Right kidney (tissue), 9 donors: ENCODE results near the gene LYPD8.
"Not testable (repeated sequence)": the region's sequence is repeated elsewhere in the genome, so short reads cannot be mapped to it uniquely, and the experiment has no call there.

Source experiments
- DNase-seq: peaks from one replicate; pipeline ENCODE4 v3.0.0-alpha.2; 2016
- long read RNA-seq, 8 donors: transcript quantifications; one replicate each; lab custom pipeline, GENCODE V29; 2026

LYPD8 gene, protein sequence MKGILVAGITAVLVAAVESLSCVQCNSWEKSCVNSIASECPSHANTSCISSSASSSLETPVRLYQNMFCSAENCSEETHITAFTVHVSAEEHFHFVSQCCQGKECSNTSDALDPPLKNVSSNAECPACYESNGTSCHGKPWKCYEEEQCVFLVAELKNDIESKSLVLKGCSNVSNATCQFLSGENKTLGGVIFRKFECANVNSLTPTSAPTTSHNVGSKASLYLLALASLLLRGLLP
- long read RNA-seq, donor 1 = 0 reads
- long read RNA-seq, donor 2, partial matches to known transcripts = 28 of 28 reads
- long read RNA-seq, donor 2, other reads (novel, unspliced or antisense) = 0 of 28 reads
- long read RNA-seq, donor 3 = 0 reads
- long read RNA-seq, donor 4, partial matches to known transcripts = 10 of 10 reads
- long read RNA-seq, donor 4, other reads (novel, unspliced or antisense) = 0 of 10 reads
- long read RNA-seq, donor 5 = 0 reads
- long read RNA-seq, donor 6, partial matches to known transcripts = 7 of 7 reads
- long read RNA-seq, donor 6, other reads (novel, unspliced or antisense) = 0 of 7 reads
- long read RNA-seq, donor 7 = 0 reads
- long read RNA-seq, donor 8, partial matches to known transcripts = 60 of 60 reads
- long read RNA-seq, donor 8, other reads (novel, unspliced or antisense) = 0 of 60 reads

DNA sequence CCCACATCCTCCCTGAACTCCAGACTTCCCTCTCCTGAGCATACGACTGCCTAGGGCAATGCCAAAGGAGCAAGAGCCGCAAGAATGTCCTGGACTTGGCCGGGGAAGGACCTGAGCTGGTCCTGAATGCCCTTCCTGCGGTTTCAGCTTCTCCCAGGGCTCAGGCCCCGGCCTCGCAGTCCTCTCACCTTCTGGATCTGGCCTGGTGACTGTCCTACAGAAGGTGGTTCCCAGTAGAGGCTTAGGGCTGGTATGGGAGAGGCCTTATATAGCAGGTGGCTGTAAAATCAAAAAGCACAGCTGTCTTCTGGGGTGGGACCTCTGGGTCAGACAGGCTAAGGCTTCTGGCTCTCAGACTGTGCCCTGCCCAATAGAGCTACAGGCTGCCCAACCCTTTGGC, at the start of gene LYPD8:
Gene LYPD8, minus strand, starts transcription at position 243 of the 400 bp plus-strand sequence. CDS start 4,678 bp downstream, outside the sequence.
- no peak for DNase-seq

DNA sequence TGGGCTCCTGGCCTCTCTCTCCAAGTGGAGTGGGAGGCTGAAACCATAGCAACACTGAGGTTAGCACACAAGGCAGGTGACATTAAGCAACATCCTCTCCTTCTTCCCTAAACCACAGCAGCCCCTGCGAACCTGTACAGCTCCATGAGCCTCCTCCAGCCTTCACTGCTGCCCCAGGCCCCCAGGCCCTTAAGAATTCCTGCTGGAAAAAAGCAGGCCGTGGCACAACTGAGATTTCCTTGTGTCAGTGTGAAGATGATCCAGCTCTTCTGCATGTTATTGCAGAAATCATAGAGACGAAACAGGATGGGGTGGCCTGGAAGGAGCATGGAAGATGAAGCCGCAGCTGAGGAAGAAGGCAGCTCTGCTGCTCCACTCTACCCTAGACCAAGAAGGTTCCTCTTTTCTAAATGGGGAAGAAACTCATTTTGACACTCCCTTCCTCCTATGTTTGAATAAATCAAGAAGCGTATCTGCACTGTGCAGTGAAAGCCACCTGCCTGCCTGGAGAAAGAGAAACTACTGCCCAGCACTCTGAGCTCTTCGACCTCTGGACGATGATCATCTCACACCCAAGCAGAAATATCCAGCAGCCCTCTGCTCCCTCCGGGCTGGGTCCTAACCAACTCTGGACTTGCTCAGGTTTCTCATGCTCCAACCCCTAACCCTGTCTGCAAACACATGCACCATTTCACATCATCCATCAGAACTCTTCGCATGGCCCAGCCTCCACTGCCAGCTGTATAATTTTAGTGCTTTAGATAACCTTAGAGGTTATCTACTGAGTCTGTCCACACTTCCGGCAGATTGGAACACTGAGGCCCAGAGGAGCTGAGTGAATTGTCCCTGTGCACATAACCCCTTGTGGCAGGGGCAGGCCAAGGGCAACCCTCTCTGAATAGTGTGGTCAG, 49.5 kb upstream of the LYPD8 start:
- no peak for DNase-seq

DNA sequence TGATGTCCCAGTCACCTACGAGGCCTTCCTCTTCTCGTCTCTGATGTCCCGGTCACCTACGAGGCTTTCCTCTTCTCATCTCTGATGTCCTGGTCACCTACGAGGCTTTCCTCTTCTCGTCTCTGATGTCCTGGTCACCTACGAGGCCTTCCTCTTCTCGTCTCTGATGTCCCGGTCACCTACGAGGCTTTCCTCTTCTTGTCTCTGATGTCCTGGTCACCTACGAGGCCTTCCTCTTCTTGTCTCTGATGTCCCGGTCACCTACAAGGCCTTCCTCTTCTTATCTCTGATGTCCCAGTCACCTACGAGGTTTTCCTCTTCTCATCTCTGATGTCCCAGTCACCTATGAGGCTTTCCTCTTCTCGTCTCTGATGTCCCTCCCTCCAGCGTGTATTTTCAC, 47.9 kb upstream of the LYPD8 start:
- not testable (repeated sequence) for DNase-seq

DNA sequence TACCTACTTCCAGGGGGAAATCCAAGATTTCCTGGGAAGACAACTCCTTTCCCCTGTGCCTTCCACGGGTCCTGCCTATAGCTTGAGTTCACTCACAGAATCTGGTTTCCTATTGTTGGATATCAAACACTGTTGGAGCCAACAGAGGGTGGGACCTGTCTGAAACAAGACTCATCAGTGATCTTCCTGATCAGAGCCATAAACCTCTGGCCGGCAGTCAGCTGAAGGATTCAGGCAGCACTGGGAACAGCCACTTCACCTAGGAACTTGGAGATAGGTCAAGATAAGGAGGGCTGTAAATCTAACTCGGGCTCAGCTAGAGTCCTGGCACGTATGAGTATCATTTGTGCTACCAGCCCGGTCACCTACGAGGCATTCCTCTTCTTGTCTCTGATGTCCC, 46.9 kb upstream of the LYPD8 start:
- no peak for DNase-seq

DNA sequence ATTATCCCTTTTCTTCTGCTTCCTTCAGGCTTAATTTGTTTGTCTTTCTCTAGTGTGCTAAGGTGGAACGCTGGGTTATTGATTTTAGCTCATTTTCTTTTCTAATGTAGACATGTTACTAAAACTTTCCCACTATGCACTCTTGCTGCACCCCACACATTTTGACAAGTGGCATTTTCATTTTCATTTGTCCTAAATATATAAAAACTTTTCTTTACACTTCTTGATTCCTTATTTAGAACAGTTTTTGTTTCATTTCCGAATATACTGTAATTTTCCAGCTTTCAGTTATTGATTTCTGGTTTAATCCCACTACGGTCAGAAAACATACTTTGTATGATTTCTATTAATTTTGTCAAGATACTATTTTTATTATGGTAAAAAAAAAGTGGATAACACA, 44.9 kb upstream of the LYPD8 start:
- no peak for DNase-seq

DNA sequence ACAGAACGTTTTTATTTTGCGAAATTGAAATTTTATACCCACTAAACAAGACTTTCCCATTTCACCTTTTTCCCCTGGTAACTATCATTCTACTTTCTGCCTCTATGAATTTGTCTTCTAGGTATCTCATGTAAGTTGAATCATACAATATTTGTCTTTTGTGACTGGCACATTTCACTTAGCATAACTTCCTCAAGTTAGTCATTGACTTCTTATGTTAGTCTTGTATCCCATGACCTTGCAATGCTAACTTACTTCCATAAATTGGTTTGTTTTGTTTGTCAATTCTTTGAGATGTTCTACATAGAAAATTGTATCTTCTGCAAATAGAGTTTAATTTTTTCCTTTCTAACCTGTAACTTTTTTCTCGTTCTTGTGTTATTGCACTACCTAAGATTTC, 43.2 kb upstream of the LYPD8 start:
- no peak for DNase-seq

DNA sequence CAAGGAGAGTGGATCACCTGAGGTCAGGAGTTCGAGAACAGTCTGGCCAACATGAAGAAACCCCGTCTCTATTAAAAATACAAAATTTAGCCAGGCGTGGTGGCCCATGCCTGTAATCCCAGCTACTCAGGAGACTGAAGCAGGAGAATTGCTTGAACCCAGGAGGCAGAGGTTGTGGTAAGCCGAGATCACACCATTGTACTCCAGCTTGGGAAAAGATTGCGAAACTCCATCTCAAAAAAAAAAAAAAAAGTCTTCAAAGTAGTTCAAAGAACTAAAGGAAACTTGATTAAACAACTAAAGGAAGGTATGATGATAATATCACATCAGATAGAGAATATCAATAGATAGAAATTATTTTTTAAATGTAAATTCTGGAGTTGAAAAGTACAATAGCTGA, 39.1 kb upstream of the LYPD8 start:
- DNase-seq = not testable (repeated sequence)

DNA sequence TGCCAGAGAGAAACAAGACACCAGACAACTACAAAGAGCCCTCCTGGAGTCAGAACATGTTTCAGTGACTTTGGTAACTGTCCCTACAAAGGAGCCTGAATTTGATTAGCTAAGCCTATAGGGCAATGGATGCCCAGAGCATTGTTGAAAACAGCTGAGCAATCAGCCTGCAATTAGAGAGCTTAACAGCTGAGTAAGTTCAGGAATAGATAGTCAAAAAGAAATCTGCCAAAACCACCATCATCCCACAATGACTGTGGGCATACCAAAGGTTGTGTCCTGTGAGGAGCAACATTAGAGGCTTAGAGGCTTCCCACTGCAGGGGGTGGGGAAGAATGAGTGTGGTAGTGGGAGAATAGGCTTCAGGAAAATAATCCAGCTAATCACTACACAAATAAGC, 38.0 kb upstream of the LYPD8 start:
- no peak for DNase-seq

DNA sequence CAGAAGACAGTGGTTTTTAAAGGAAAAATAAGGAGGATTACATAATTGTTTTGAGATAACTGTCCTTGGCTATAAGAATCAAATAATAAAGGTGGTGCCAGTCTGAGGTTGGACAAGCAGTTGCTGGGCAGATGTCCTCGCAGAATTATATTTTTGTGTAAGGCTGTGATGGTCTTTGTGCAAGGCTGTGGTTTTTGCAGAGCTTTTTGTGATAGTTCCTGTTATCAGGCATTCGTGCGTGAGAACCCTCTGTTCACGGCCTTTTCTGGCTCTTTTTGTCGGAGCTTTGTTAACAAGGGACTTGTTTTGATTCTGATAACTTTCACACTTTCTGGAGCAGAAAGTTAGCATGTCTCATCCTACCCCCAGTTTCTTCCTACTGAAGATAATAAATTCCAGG, 36.8 kb upstream of the LYPD8 start:
- DNase-seq = no peak

DNA sequence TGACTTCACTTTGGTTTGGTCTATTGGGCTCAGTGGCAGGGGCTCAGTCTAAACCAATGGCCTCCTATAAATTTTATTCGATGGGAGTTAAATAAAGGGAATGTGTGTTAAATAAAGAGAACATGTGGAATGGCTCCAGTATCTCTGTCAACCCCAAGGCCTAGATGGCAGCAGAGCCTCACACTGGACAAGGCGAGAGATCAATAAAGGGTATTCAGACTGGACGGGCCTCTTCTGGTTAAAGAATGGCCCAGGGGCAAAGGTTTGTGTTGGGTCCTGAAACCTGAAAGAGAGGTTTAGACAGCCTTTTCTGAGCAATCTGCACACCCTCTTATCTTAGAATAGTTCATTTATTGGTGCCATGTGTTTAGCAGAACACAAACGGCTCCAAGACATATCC, 35.5 kb upstream of the LYPD8 start:
- no peak for DNase-seq

DNA sequence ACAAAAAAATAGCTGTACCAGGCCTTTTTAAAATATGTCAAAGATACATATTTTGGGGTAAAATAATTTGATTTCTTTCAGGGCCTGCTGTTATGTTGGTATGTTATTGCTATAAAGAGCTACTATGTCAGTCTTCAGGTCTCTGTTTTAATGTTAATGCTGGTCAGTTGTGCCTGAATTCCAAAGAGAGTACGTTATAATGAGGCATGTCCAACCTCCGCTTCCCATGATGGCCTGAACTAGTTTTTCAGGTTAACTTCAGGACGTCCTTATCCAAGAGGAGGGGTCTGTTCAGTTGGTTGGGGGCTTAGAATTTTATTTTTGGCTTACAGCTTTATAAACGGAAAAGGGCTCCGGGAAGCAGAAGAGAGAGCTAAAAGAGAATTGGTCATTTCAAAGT, 34.9 kb upstream of the LYPD8 start:
- no peak for DNase-seq

DNA sequence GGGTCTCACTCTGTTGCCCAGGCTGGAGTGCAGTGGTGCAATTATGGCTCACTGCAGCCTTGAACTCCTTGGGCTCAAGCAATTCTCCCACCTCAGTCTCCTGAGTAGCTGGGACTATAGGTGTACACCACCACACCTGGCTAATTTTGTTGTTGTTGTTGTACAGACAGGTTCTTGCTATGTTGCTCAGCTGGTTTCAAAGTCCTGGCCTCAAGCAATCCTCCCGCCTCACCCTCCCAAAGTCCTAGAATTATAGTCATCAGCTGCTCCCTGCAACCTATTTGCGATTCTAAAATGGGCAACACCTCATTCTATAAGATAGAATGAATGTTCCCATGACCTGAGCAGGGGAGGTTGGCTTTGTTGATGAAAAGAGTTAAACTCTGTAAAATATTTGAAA, 33.8 kb upstream of the LYPD8 start:
- not testable (repeated sequence) for DNase-seq

DNA sequence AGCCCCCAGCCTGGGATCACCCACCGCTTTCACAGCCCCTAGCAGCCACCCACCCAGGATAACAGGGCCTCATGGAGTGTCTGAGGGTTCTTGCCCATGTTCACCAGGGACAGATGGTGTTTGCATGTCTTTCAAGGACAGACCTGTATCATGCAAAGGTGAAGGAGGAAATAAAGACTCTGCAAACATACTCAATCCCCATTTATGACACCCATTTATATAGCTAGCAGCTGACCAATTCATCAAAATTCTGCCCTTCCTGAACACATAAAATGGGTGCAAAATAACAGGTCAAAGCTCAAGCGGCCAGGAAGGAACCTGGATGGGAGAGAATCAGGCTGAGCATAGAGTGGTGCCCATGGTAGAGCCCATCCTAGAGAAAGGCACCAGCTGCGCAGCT, 32.8 kb upstream of the LYPD8 start:
- no peak for DNase-seq

DNA sequence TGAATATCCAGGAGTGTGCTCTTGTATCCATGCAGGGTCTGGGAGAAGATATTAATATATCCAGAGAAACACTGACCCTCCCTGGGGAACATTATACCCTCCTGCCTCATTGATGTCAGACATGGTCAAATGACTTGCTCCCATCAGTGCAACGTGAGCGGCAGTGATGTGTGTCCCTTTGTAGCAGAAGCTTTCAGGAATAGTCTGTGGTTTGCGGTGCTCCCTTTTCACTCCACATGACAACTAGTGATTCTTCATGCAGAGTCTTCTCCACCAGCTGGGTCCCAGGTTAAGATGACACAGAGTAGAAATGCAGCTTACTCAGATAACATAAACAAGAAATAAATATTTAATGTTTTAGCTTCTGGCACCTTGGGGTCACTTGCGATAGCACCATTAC, 31.9 kb upstream of the LYPD8 start:
- no peak for DNase-seq

DNA sequence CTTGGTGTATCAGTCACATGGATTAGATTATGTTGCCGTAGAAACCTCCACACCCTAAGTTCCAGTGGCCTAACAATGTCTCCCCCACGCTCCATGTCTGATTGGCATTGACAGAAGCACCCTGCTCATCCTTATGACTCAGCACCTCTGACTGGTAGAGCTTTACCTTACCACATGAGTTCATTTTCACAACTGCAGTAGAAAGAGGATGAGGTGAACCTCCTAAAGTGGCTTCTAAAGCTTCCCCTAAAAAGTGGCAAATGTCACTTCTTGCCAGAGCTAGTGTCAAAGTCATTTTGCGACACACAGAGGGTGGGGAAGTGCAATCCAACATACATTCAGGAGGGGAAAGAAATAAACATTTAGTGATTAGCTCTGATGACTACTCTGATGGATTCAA, 30.6 kb upstream of the LYPD8 start:
- DNase-seq = no peak

DNA sequence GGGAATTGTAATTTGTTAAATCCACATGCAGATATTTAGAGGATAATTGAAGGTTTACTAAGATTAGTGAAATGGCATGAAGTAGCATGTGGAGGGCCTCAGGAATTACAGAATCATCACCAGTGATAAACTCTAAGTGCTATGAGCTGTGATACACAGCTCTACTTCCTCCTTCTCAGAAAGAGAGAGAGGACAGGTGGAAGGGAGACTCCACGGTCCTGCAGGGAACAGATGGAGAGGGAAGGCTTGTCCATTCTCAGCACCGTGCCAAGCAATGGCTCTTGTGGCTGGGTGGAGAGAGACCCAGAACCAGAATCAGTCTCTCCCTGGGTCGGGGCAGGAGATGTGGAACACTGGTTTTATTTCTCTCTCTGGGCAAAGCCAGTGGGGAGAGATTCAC, 27.8 kb upstream of the LYPD8 start:
- DNase-seq = no peak

DNA sequence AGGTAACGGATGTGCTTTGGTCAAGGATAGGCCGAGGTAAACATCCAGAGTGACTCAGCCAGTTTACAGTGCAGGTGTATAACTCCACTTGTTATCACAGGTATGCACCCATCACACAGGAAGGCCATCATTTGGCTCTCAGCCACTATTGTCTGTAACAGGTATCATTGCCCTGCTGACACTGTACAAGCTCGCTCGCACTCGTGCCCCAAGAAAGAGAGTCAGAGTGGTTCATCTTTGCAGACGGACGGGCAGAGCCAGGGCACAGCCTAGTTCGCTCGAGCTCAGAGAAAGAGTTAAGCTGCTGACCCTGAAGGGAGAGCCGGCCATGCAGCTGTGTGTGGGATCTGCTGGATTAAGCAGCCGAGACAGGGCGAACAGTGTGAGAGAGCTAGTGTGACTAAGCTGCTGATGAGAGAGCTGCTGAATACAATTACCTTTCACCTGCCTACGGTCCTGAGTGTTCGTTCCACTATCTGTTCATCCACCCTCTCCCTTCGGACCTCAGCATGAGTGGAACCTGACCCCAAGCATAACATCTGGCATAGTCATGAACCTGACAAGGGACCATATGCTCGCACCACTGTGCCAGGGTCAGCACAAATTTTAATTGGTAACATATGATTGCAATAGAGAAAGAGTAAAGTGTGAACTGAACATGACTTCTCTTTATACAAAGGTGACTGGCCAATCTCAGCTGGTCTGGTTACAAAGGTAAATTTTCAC, 27.0 kb upstream of the LYPD8 start:
- DNase-seq = no peak

DNA sequence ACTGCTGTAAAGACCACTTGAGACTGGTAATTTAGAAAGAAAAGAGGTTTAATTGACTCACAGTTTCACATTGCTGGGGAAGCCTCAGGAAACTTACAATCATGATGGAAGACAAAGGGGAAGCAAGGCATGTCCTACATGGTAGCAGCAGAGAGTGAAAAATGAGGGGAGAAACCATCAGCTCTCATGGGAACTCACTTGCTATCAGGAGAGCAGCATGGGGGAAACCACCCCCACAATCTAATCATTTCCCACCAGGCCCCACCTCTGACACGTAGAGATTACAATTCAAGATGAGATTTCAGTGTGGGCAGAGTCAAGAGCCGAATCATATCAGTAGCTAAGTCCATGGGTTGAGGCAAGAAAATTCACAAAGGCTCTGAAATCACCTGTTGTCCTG, 23.8 kb upstream of the LYPD8 start:
- no peak for DNase-seq

DNA sequence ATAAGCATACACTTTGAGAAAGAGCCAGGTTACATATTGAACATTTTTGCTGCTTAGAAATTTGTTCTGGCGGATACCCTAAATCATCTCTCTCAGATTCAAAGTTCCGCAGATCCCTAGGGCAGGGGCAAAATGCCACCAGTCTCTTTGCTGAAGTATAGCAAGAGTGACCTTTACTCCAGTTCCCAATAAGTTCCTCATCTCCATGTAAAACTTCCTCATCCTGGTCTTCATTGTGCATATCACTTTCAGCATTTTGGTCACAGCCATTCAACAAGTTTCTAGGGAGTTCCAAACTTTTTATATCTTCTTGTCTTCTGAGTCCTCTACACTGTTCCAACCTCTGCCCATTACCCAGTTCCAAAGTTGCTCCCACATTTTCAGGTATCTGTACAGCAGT, 23.3 kb upstream of the LYPD8 start:
- DNase-seq = no peak

DNA sequence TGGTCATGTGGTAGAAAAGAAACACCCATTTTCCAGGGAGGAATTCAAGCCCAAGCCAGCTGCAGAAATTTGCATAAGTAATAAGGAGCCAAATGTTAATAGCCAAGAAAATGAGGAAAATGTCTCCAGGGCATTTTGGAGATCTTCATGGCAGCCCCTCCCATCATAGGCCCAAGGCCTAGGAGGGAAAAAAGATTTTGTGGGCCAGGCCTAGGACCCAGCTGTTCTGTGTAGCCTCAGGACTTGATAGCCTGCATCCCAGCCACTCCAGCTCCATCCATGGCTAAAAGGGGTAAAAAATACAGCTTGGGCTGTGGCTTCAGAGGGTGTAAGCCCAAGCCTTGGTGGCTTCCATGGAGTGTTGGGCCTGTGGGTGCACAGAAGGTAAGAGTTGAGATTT, 21.4 kb upstream of the LYPD8 start:
- DNase-seq = no peak

DNA sequence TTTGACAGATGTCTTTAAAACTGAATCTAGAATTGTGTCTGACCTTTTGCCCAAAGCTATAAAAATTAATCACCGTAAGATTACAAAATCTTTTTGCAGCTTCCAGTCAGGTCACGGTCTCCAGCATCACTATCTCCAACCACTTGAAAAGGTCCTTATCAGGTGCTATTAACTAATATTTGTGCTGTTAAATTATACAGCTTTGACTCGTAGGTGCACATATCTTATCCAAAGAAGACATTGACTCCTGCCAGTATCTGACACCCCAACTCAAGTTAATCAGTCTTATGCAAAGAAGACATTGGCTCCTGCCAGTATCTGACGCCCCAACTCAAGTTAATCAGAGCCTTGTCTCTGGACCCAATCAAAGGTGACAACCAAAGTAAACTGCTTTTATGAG, 19.9 kb upstream of the LYPD8 start:
- DNase-seq = no peak

DNA sequence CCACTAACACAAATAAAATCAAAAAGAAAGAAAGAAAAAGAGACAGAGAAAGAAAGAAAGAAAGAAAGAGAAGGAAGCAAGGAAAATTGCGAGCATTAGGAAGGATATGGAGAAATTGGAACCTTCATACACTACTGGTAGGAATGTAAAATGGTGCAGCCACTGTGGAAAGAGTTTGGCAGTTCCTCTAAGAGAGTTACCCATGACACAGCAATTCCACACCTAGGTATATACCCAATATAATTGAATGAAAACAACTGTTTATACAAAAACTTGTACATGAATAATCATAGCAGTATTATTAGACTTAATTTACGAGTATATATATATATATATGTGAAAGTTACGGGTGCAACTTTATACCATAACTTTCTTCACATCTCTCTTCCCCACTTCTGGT, 4.1 kb upstream of the LYPD8 start:
- DNase-seq = no peak
